Activated T-helper 2 cell treated with anti-CD3 and anti-CD28 coated beads, Interferon-gamma antibody, Interleukin-2, Interleukin-4, amounts not matched to agents 10 μg/mL and 5 μg/mL and 100 μg/mL, durations not matched to agents 14 hours and 24 hours and 36 hours (primary cell): ENCODE results near the gene IL13. TPM values are rescaled to one million over a fixed set of nuclear protein-coding genes. Genes with fewer than 3 reads are reported as not detected.
"Not testable (repeated sequence)": the region's sequence is repeated elsewhere in the genome, so short reads cannot be mapped to it uniquely, and the experiment has no call there.

Experiments
- DNase-seq: peaks from one replicate; pipeline ENCODE4 v3.0.0; 2021; ENCODE audit warnings: low spot score
- H3K27ac Mint-ChIP-seq: one replicate; pipeline ENCODE4 v1.8.0; 2021; ENCODE audit warnings: mixed read lengths
- H3K27me3 Mint-ChIP-seq: one replicate; pipeline ENCODE4 v1.8.0; 2021; ENCODE audit warnings: low read depth, mixed read lengths
- H3K36me3 Mint-ChIP-seq: one replicate; pipeline ENCODE4 v1.8.0; 2021; ENCODE audit warnings: low read depth, mixed read lengths
- H3K4me1 Mint-ChIP-seq: one replicate; pipeline ENCODE4 v1.8.0; 2021; ENCODE audit warnings: low read depth, mixed read lengths
- H3K4me3 Mint-ChIP-seq: one replicate; pipeline ENCODE4 v1.8.0; 2021; ENCODE audit warnings: low read depth, mild to moderate bottlenecking, moderate library complexity, mixed read lengths
- H3K9me3 Mint-ChIP-seq: one replicate; pipeline ENCODE4 v1.8.0; 2021; ENCODE audit warnings: mixed read lengths
- intact Hi-C: fragments of 100-400 bp; cut with micrococcal nuclease; formaldehyde crosslinking; loops from one replicate; pipeline ENCODE4 v1.15.1; 2023
- total RNA-seq: library from RNA; stranded (reverse); gene quantifications from 2 replicates; pipeline ENCODE4 v1.2.3, GENCODE V29; 2022

Gene IL13
- total RNA-seq, result 777 and 830 TPM in 2 replicates

- Mint-ChIP-seq H3K4me3 (peak within 1 kb of the TSS; percentile 75), H3K4me1 (peaks cover 62% of the 10 kb centered on the region), H3K27ac (peak within 1 kb of the TSS; percentile 65), H3K27me3 (peaks cover 8% of the 10 kb centered on the region), H3K9me3 (no peaks in the 10 kb centered on the region), H3K36me3 (peaks cover 27% of the 10 kb centered on the region)
- intact Hi-C loops, result loop anchor here (1.0 to 5.0 kb wide), 5 partner anchors 17 to 101 kb away; partner anchors contain the start of genes KIF3A and RAD50
- DNase-seq, result no peak
These were observed at the start of gene IL13 for GRCh38 chr5:132657676-132658380. TSS of gene IL13 (plus strand) at chr5:132658173. CDS start at chr5:132658187, 14 bp downstream.

GRCh38 chr5:132611965-132612364 is 46.0 kb upstream of the IL13 start:
- H3K4me1 Mint-ChIP-seq, result peaks cover 3% of the 10 kb centered on the region
- no peaks in the 10 kb centered on the region for H3K27me3 Mint-ChIP-seq
- H3K4me3 Mint-ChIP-seq, result no peak overlapping the region
- H3K9me3 Mint-ChIP-seq, result peaks cover 5% of the 10 kb centered on the region
- no peak for DNase-seq
- peaks cover 59% of the 10 kb centered on the region for H3K36me3 Mint-ChIP-seq
- intact Hi-C loops, result no loop called here
- H3K27ac Mint-ChIP-seq, result no peak overlapping the region

GRCh38 chr5:132612846-132613245 is 45.1 kb upstream of the IL13 start:
- intact Hi-C loops, result no loop called here
- Mint-ChIP-seq H3K36me3 (peaks cover 59% of the 10 kb centered on the region), H3K4me3 (no peak overlapping the region), H3K27me3 (no peaks in the 10 kb centered on the region), H3K4me1 (no peaks in the 10 kb centered on the region), H3K9me3 (peaks cover 5% of the 10 kb centered on the region), H3K27ac (no peak overlapping the region)
- no peak for DNase-seq

GRCh38 chr5:132621699-132622098 is 36.3 kb upstream of the IL13 start:
- peaks cover 67% of the 10 kb centered on the region for H3K36me3 Mint-ChIP-seq
- H3K27me3 Mint-ChIP-seq, result no peaks in the 10 kb centered on the region
- no peaks in the 10 kb centered on the region for H3K9me3 Mint-ChIP-seq
- no peak overlapping the region for H3K4me3 Mint-ChIP-seq
- H3K27ac Mint-ChIP-seq, result no peak overlapping the region
- H3K4me1 Mint-ChIP-seq, result peaks cover 13% of the 10 kb centered on the region
- intact Hi-C loops, result no loop called here
- DNase-seq, result no peak

- intact Hi-C loops, result no loop called here
These were observed 35.4 kb upstream of the IL13 start for GRCh38 chr5:132622608-132623007.

GRCh38 chr5:132627470-132627869 is 30.5 kb upstream of the IL13 start:
- Mint-ChIP-seq H3K9me3 (no peaks in the 10 kb centered on the region), H3K27me3 (no peaks in the 10 kb centered on the region), H3K27ac (peak overlapping the region; percentile 23), H3K4me3 (no peak overlapping the region), H3K4me1 (peaks cover 53% of the 10 kb centered on the region), H3K36me3 (peaks cover 65% of the 10 kb centered on the region)
- DNase-seq, result no peak
- intact Hi-C loops, result no loop called here

More at GRCh38 chr5:132622608-132623007, 35.4 kb upstream of the IL13 start:
- H3K4me1 Mint-ChIP-seq, result peaks cover 17% of the 10 kb centered on the region
- DNase-seq, result no peak
- H3K27ac Mint-ChIP-seq, result no peak overlapping the region
- H3K27me3 Mint-ChIP-seq, result no peaks in the 10 kb centered on the region
- H3K9me3 Mint-ChIP-seq, result no peaks in the 10 kb centered on the region
- H3K4me3 Mint-ChIP-seq, result no peak overlapping the region
- peaks cover 68% of the 10 kb centered on the region for H3K36me3 Mint-ChIP-seq

- no peaks in the 10 kb centered on the region for H3K27me3 Mint-ChIP-seq
- H3K27ac Mint-ChIP-seq, result peak overlapping the region; percentile 81
- H3K9me3 Mint-ChIP-seq, result no peaks in the 10 kb centered on the region
- DNase-seq, result no peak
- H3K36me3 Mint-ChIP-seq, result peaks cover 64% of the 10 kb centered on the region
- intact Hi-C loops, result no loop called here
- H3K4me3 Mint-ChIP-seq, result no peak overlapping the region
- peaks cover 46% of the 10 kb centered on the region for H3K4me1 Mint-ChIP-seq
These were observed 29.2 kb upstream of the IL13 start for GRCh38 chr5:132628814-132629213.

- Mint-ChIP-seq H3K27me3 (no peaks in the 10 kb centered on the region), H3K9me3 (no peaks in the 10 kb centered on the region), H3K27ac (peak overlapping the region; percentile 81), H3K4me1 (peaks cover 47% of the 10 kb centered on the region), H3K36me3 (peaks cover 69% of the 10 kb centered on the region), H3K4me3 (peak overlapping the region; percentile 11)
- intact Hi-C loops, result no loop called here
- no peak for DNase-seq
These were observed 28.6 kb upstream of the IL13 start for GRCh38 chr5:132629230-132629944.

GRCh38 chr5:132633587-132633986 is 24.4 kb upstream of the IL13 start:
- DNase-seq, H3K9me3 Mint-ChIP-seq, H3K27ac Mint-ChIP-seq, intact Hi-C loops, H3K4me3 Mint-ChIP-seq, H3K27me3 Mint-ChIP-seq: not testable (repeated sequence)
- Mint-ChIP-seq H3K36me3 (peaks cover 84% of the 10 kb centered on the region), H3K4me1 (peaks cover 69% of the 10 kb centered on the region)

- H3K27me3 Mint-ChIP-seq, result no peaks in the 10 kb centered on the region
- intact Hi-C loops, result loop anchor here (1.0 to 5.0 kb wide), 11 partner anchors 38 to 539 kb away; no protein-coding TSS in a partner anchor
- H3K36me3 Mint-ChIP-seq, result peaks cover 88% of the 10 kb centered on the region
- DNase-seq, result no peak
- H3K27ac Mint-ChIP-seq, result peak overlapping the region; percentile 94
- H3K4me1 Mint-ChIP-seq, result peaks cover 70% of the 10 kb centered on the region
- H3K9me3 Mint-ChIP-seq, result no peaks in the 10 kb centered on the region
- peak overlapping the region; percentile 62 for H3K4me3 Mint-ChIP-seq
These were observed 22.1 kb upstream of the IL13 start for GRCh38 chr5:132635873-132636272.

- no peak for DNase-seq
- Mint-ChIP-seq H3K27me3 (no peaks in the 10 kb centered on the region), H3K9me3 (no peaks in the 10 kb centered on the region), H3K27ac (peak overlapping the region; percentile 77), H3K4me1 (peaks cover 75% of the 10 kb centered on the region), H3K36me3 (peaks cover 90% of the 10 kb centered on the region), H3K4me3 (peak overlapping the region; percentile 31)
- intact Hi-C loops, result loop anchor here (2.0 to 5.0 kb wide), 6 partner anchors 50 to 540 kb away; no protein-coding TSS in a partner anchor
These were observed 20.7 kb upstream of the IL13 start for GRCh38 chr5:132637241-132637640.

- Mint-ChIP-seq H3K27ac (peak overlapping the region; percentile 82), H3K4me3 (peak overlapping the region; percentile 39), H3K36me3 (peaks cover 88% of the 10 kb centered on the region), H3K27me3 (no peaks in the 10 kb centered on the region), H3K9me3 (no peaks in the 10 kb centered on the region), H3K4me1 (peaks cover 83% of the 10 kb centered on the region)
- intact Hi-C loops, result loop anchor here (1.0 to 5.0 kb wide), 5 partner anchors 72 to 542 kb away; no protein-coding TSS in a partner anchor
- DNase-seq, result no peak
These were observed 18.3 kb upstream of the IL13 start for GRCh38 chr5:132639706-132640130.

- intact Hi-C loops, result loop anchor here (1.0 kb wide), 5 partner anchors 18 to 109 kb away; partner anchors contain the start of gene IL13
- H3K4me1 Mint-ChIP-seq, result peaks cover 80% of the 10 kb centered on the region
- H3K9me3 Mint-ChIP-seq, result no peaks in the 10 kb centered on the region
- peaks cover 88% of the 10 kb centered on the region for H3K36me3 Mint-ChIP-seq
- H3K27me3 Mint-ChIP-seq, result no peaks in the 10 kb centered on the region
- no peak overlapping the region for H3K4me3 Mint-ChIP-seq
- H3K27ac Mint-ChIP-seq, result peak overlapping the region; percentile 82
- no peak for DNase-seq
These were observed 17.4 kb upstream of the IL13 start for GRCh38 chr5:132640613-132641012.
